ENCODE data around the gene ST6GALNAC3.

ST6GALNAC3 gene

DNA sequence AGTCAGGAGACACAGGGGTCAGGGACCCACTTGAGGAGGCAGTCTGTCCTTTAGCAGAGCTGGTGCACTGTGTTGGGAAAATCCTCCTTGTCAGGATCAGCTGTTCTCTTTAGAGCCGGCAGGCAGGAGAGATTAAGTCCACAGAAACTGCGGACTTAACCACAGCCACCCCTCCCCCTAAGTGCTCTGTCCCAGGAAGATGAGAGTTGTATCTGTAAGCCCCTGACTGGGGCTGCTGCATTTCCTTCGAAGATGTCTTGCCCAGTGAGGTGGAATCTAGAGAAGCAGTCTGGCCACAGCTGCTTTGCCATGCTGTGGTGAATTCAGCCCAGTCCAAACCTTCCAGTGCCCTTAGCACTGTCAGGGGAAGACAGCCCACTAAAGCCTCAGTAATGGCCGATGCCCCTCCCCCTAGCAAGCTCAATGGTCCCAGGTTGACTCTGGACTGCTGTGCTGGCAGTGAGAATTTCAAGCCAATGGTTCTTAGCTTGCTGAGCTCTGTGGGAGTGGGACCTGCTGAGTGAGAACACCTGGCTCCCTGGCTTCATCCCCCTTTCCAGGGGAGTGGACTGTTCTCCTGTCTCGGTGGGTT is 172.8 kb downstream of the ST6GALNAC3 start:
- DNase-seq (ENCODE audit: low read depth in 2 of 2), result no peak

DNA sequence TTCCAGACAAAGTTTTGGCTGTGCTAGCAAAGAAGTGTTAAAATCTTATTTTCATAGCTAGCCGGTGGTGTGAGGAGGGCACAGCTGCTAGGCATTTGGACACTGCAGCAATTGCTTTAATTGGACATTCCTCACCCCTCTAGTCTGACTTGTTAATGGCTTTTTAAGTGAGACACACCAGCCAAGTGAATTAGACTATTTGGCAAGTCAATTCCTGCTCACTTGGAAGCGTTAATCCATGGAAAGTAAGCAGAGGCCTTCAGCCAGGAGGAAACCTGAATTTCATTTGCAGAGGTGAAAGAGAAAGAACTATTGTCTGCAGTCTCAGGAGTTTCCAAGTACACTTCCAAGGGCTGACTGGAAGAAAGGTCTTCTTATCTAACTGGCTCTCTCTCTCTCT is 175.7 kb downstream of the ST6GALNAC3 start:
- no peak for DNase-seq (ENCODE audit: low read depth in 2 of 2)

DNA sequence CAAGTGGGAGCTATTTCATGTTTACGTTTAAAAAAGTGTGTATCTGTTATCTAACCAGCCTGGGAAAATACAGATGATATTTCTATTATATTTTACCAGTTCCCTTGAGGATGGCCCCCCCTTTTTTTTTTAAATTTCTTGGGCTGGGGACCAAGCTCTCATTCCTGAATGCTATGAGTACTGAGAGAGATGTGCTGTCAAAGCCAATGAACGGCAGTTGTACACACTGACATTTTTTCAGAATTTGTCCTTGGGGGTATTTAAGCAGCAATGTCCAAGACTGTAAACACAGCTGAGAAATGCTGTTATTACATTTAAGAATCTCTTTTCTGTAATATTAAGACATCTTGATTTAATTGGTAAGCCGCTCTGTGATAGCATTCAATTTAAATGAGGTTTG is 177.9 kb downstream of the ST6GALNAC3 start:
- DNase-seq (ENCODE audit: low read depth in 2 of 2), result no peak

DNA sequence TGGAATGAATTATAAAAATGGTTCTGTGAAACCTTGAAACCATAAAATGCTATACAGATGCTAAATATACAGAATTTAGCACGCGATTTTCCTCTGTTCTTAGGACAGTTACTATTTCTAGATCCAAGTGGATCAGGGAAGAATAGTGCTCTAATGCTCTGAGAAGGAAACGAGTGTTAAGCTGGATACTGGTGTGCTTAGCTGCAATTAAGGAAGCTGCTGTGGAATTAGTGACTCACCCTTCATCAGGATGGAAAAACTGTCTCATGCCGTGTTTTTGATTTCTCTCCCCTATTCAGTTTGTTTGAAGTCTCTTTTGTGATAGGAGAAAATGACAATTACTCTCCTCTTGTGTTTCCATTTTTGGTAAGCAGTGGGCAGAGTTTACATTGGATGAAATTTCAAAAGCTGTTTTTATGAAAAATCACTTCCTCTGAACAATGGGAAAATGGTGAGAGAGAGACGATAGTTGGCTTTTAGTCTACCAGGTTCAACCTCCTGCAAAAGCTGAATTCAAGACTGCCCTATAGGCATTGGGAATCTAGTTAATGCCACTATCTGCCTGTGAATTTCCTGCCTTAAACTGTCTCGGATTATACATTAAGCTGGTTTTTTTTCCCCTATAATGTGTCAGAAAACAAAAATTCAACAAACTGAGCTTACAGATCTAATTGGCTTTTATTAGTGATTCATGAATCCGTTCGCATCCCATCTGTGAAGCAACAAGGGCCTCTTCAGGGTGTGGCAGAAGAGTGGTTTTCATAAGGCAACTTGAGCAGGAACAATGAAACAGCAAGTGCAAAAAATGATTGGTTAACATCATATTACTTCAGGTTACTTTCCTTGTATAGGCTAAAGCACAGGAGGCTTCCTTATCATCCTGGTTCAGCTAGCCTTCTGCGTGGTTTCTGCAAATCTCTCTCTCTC is 179.8 kb downstream of the ST6GALNAC3 start:
- no peak for DNase-seq (ENCODE audit: low read depth in 2 of 2)

DNA sequence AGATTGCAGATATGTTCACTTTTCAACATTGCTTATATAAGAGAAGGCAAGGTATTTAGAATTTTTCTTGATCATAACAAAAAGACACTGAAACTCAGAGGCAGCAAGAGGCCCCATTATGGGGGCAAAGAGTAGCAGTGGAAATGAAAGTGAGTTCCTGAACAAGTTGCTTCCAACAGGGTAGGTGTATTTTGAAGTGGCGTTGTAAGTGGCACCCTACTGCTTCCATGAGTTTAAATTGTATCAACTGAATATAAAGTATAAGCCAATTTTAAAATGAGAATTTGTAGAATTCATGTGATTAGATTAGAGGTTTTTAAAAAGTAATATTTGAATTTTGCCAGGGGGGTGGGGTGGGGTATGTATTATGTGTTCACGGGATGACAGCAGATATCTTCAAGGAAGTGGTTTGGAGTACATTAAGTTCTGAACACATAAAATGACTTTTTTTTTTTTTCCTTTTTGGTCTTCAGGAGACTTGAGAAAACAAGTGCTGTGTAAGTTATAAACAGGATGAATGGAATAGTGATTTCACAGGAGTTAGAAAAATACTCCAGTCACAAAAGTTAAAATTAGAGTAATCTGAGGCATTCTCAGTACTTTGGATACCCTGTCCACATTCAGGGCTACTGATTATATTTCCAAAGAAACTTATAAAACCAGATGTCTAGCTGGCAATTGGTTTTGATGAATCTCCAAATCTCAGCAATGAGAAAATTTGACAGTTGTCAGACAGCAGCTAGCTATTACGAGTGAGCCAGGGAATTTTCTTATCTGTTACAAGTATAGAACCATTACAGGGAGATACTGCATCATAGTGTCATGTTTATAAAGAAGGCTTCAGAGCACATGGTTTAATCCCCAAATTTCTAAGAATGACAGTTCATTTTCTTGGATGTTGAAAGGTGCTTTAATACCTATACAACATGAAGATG is 182.0 kb downstream of the ST6GALNAC3 start:
- no peak for DNase-seq (ENCODE audit: low read depth in 2 of 2)

DNA sequence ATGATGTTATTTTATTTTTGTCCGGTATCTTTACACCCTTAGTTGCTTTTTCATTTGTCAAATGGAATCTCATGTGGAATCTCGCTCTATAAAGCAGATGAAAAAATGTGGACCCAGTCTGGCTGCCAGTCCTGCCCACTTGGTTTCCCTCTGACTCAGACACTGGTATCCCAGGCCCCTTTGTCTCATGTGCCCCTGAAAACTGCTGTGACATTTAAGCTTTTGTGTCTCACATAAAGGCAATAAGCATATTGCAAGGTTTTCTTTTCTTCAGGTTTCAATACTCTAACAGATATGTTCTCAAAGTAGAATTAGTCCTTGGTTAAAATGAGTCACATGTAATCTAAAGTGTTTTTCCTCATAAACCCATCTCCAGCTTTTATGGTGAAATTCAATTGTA is 183.3 kb downstream of the ST6GALNAC3 start:
- no peak for DNase-seq (ENCODE audit: low read depth in 2 of 2)

DNA sequence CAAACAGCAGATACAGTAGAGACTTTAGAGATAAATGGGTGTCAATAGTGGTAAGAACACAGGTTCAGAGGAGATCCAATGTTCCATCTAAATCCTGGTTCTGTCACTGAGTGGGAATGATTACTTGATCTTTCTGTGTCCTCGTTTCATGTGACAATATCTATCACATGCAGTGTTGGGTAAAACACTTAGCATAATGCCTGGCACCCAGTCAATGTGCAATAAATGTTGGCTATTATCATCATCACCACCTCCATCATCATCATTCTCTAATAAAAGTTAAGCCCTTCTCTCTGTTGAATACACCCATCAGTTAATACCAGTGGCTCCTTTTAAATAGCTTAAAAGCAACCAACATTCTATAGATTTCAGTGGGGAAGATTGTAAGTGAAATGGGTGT is 184.7 kb downstream of the ST6GALNAC3 start:
- DNase-seq (ENCODE audit: low read depth in 2 of 2), result no peak

DNA sequence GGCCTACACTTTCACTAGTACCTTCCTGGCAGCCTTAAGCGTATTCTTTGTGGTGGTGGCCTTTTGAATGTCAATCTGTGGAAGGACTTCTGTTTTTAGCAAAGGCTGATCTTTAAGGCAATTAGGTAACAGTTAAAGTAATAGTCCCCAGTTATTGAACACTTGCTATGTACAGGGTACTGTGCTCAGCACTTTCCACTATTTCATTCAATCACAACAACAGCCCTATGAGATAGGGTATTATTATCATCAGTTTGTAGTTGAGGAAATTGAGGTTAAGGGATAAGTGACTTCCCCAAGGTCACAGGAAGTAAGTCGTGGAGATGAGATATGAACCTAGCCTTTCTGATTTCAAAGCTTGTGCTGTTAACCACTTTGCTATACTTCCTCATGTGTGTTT is 185.7 kb downstream of the ST6GALNAC3 start:
- DNase-seq (ENCODE audit: low read depth in 2 of 2), result no peak

DNA sequence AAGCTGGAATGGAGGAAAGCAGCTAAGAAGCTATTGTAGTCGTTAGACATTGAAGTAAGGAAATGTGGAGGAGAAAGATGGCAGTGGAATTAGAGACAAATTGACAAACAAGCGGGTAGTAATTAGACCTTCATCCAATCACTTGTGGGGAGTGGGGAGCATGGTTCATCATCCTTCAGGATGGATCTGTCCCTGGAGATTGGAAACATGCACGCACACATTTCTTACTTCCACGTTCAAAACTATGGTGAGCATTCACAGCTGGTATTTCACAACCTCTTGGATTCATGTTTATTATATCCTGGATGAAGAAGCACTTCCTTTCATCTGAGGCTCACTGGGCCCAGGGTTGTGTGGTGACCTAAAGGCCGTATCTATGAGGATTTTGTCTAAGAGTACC is 188.1 kb downstream of the ST6GALNAC3 start:
- no peak for DNase-seq (ENCODE audit: low read depth in 2 of 2)

DNA sequence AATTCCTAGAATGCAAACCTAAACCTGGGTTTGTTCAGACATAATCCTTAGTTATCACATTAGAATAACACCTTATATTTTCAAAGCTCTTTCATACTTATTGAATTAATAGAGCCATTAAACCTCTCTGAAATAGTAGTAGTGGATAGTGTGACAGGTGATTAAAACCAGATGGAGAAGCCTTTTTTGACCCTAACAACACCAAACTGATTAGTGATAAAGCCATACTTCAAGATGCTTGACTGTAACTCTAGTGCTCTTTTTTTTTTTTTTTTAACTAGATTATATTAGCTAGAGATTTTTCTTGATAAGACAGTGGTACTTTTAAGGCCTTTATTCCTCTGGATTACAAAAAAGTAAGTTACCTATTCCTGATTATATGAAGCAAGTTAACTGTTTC is 190.1 kb downstream of the ST6GALNAC3 start:
- no peak for DNase-seq (ENCODE audit: low read depth in 2 of 2)

DNA sequence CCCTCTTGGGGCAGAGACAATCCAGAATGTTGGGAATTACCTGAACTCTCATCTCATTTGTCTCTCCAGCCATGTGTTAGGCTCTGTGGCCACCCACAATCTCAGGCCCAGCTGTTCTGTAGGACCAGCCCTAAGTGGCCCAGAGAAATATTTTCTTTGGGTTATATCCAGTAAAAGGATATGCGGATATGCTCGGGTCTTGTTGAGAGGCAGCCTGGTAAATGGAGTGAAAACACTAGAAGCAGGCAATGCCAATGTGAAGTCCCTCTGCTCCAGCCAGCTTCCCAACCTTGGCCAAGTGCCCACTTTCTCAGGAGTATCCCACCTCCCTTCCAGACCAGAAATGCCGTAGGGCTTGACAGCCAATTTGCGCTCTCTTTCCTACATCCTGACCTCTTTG is 192.2 kb downstream of the ST6GALNAC3 start:
- DNase-seq (ENCODE audit: low read depth in 2 of 2), result no peak

DNA sequence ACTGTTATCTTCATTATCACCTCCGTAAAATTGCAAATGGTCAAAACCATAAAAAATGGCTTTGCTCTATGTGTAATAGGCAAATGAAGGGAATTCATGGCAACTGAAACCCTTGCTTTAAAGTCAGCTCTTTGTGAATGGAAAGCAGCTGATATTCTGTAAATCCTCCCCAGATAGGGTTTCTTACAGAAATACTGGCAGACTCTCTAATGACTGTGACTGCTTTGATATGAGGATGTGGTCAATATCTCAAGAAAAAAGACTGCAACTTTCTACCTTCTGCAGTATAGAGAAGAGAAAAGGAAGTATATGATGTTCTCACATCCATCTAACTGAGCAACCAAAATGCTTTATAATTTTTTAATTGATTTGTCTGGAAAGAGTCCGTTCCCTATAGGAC is 193.1 kb downstream of the ST6GALNAC3 start:
- no peak for DNase-seq (ENCODE audit: low read depth in 2 of 2)

DNA sequence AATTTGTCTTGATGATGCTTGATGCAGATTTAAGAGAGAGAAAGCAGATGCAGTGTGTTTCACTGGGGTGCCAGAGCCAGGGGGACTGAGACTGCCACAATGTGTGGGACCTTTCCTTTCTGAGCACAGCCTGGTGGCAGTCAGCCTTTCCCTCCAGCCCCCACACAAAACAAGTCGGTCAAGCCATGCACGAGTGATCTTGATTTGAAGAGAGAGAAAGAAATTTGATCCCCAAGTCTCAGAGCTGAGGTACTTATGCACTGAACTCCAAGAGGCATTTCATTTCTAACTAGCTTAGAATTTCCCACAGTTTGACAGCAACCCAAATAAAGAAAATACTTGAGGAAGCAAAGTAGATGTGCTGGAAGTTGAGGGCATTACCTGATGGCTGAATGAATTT is 193.8 kb downstream of the ST6GALNAC3 start:
- no peak for DNase-seq (ENCODE audit: low read depth in 2 of 2)

DNA sequence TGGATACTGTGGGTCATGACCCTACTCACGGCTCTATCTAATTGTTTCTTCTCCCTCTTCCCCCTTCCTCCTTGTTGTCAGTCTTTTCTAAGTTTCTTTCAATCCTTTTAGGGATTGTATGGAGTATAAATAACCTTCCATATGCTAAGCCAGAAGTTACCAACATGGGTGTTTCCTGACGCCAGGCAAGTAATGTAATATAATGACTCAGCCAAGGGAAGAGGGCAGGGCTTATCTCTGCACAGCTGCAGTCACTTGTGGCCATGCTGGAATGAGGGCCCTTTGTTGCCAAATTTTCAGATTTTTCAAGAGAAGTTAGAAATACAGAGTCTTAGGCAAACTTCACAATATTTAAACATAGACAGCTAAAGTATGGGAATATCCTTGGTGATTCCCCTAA is 194.6 kb downstream of the ST6GALNAC3 start:
- DNase-seq (ENCODE audit: low read depth in 2 of 2), result no peak

DNA sequence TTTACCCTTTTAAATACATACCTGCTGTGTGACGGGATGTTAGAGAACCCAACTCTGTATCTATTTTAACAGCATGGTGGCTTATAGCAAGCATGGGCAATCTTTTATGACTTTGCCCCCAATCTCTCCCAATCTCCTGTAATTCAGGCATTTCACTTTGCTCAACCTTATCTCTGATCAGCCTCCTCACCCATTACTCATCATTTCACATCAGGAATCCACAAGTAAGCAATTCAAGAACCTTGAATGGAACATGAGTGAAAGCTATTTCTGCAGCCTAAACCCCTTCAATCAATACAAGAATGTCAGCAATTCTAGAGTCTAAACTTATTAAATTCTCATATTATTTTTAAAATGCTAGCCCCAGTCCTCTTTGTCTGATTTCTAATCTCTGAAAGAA is 199.8 kb downstream of the ST6GALNAC3 start:
- no peak for DNase-seq (ENCODE audit: low read depth in 2 of 2)

DNA sequence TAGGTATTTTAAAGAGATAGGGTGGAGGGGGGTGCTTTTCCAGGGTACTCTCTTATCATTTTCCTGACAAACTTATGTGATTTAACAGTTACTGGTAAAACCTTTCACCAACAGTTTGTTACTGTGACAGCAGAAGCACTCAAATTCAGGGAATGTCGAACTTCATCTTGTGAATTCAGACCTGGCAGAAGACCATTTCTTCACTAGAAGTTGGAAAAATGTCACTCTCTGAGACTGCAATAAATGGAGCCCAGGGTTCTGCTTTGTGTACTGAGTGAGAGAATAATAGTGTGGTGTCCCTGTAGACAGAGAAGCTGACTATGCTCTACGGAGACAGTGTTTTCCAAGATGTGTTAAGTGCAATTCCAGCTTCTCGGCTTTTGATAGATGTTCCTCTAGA is 200.2 kb downstream of the ST6GALNAC3 start:
- DNase-seq (ENCODE audit: low read depth in 2 of 2), result no peak

DNA sequence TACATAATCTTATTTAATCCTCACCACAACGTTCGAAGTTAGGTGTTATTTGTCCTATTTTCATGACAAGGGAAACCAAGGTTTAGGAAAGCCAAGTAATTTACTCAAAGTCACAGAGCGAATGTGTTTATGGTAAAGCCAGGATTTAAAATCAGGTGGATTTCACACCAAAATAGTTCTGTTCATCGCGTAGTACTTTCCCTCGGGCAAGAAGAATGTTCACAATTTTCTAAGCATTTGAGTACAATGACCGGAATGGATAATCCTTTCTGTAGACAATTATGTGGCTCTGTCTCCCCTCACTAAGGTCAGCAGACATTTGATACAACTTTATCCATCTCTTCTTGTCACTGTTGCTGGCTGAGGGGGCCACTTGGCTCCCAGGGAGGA is 204.2 kb downstream of the ST6GALNAC3 start:
- no peak for DNase-seq (ENCODE audit: low read depth in 2 of 2)

DNA sequence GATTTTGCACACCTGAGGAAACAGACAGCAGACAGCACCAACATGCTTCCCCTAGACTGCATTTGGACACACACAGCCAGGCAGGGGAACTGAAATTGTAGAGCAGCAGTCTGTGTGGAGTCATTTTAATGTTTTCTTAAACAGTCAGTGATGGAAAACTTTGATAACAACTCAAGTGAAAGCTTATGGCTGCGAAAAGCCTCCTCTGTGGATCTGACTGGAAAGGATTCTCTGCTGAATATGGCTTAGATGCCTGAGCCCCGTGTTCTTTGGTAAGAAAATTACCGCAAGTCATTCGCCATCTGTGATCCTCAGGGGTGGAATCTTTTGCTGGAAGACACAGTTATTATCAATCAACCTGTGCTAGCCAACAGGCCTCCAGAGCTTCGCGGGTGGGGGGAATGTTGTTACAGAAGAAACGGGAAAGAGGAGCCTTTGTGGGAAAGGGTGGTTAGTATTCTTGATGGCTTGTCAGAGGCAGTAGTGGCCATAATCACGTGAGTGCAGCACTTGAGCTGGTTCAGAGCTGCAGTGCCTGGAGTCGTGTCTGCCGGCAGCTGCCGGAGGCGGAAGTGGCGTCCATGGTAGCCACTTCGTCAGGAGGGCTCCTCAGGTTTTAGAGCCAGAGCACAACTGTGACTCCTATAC is 204.7 kb downstream of the ST6GALNAC3 start:
- no peak for DNase-seq (ENCODE audit: low read depth in 2 of 2)

DNA sequence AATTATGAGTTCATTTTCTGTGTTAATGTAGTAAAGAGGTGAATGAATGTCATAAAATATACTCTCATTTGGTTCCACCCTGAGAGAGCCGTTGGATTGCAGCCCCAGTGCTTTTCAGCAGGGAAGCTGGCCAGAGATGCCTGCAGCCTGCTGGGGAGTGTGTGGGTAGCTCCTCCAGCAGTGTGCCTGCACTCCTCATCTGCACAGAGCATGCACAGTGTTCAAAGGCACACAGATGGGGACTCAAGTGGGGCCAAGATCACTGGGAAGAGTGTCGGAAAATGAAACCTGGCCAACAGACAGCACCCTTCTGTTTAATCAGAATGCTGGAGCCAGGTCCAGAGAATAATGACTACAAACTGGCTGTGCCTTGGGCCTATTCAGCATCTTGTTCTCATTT is 206.8 kb downstream of the ST6GALNAC3 start:
- no peak for DNase-seq (ENCODE audit: low read depth in 2 of 2)

DNA sequence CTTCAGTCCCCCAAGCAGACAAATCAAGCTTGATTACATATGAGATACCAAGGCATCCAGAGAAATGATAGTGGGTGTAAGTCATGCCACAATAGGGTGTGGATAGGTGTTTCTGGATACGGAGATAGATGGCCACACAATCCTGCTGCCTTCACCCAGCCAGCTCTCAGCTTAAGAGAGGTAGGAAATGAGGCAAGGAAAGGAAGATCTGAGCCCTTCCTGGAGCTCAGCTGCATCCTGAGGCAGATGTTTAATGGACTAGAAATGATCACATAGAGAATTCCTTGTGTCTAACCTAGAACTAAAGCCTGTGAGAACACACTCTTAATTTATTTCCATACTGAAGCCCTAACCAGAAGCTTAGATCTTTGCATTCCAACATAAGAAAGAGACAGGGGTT is 210.3 kb downstream of the ST6GALNAC3 start:
- DNase-seq (ENCODE audit: low read depth in 2 of 2), result no peak

DNA sequence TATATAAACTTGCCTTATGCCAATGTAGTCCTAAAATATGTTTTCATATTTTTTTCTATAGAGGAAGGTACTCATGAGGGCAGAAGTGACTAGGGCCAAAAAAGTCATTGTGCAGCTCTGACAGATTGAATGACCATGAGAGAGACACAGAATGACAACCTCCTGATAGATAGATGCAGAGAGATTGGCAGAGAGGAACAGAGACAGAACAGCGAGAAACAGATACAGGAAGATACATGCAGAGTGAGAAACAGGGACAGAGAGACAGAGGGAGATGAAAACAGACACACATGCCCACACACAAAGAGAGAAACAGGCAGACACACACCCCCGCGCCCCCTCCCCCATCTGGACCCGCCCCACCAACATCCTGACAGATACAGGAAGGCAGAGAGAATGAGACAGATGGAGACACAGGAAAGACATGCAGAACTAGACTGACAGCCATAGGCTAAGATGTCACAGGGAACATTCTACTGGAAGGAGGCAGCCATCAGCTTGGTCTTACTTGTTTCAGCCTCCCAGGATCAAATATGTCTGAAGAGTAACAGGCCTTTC is 211.1 kb downstream of the ST6GALNAC3 start:
- DNase-seq (ENCODE audit: low read depth in 2 of 2), result no peak

DNA sequence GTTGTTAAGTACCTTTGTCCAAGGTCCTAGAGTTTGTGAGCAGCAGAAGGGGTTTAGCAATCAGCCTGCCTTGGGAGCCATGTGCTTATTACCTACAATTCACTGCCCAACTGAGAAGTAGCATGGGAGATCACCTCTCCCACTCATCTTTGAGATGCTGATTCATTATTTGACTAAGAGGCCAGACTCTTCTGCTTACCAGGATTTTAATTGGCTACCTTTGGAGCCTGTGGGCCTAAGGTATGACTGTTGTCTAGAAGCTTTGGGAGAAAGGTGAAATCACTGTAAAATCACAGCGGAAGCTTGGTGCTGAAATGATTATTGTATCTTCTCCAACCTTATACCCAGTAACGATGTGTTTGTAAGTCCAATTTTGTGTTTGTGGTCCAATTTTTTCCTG is 213.4 kb downstream of the ST6GALNAC3 start:
- DNase-seq (ENCODE audit: low read depth in 2 of 2), result no peak
